IPS-18c (cell line): ENCODE results near the gene SLC35D3.
"Not testable (repeated sequence)": the region's sequence is repeated elsewhere in the genome, so short reads cannot be mapped to it uniquely, and the experiment has no call there.

Experiments used
- H3K4me3 ChIP-seq: 2 replicates; pipeline ENCODE4 v1.7.0; 2013; ENCODE audit warnings: low read depth, mild to moderate bottlenecking, low read length, moderate library complexity; ENCODE audit not compliant: insufficient read depth
- H3K9me3 ChIP-seq: one replicate; pipeline ENCODE4 v1.6.1; 2013; ENCODE audit warnings: mild to moderate bottlenecking, low read length, moderate library complexity; ENCODE audit not compliant: control insufficient read depth, insufficient read depth

SLC35D3 gene

DNA sequence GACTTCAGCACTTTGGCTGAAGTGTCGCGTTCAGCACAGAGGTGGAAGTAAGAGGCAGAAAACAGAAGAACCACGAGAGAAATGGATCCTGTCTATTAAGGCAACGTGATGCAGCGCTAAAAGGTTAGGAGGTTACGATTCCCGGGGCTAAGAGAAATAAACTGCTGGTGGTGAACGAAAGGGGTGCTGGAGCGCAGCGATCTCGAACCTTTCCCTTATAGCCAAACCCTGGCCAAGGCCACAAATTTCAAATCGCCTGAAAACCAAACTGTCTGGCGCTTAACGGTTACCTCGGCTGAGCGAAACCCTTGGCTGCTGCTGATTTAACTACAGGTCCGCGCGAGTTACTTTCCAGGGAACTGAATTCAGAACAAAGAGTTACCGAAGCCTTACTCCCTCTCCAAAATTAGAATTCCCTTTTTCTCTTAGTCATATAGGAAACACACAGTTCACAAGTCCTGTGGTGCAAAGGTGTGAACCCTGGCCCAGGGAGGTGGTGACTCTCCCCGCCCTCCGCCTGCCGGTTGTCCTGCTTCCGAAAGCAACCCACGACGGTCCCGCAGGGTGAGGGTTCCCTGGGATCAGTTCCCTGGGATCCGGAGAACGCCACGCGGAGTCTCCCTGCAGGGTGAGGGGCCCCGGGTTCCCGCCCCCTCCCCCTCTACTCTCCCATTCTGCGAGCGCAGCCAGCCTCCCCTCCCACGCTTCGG lies 1.3 kb upstream of the SLC35D3 start:
- Histone ChIP-seq H3K4me3 (peak overlapping the region; percentile 59), H3K9me3 (peaks cover 5% of the 10 kb centered on the region)

DNA sequence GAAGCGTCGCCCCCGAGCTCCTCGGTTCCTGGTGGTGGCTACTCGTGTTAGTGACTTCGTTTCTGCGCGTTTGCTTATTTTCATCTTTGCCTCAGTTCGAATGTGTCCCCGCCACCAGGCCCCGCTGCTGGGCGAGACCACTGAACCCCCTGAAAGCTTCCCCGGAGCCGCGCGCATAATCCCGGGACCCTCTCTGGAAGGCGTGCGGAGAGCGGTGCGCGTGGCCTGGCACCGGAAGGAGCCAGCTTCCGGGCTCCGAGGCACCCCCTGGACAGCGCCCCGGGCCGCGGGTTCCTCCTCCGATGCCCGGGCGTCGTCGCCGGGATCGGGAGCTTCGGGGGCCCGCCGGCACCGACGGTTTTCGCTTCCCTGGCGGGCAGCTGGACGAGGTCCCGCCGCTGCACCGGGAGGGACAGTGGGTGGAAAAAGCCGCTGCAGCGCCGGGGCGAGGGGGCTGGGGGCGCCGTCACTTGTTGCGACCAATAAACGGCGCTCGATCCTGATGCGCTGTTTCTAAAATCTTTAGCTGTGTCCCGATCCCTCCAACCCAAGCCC lies 643 bp upstream of the SLC35D3 start:
- Histone ChIP-seq H3K4me3 (peak overlapping the region; percentile 59), H3K9me3 (peaks cover 5% of the 10 kb centered on the region)

DNA sequence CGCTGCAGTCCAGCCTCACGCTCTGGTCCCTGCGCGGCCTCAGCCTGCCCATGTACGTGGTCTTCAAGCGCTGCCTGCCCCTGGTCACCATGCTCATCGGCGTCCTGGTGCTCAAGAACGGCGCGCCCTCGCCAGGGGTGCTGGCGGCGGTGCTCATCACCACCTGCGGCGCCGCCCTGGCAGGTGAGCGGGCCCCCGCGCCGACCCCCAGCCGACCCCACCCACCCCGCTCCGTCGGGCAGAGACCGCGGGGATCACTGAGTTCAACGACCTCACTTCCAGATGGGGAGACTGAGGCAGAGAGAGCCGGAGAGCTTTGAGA lies 545 bp downstream of the SLC35D3 start:
- H3K4me3 ChIP-seq: peak overlapping the region; percentile 59
- H3K9me3 ChIP-seq: peaks cover 5% of the 10 kb centered on the region

DNA sequence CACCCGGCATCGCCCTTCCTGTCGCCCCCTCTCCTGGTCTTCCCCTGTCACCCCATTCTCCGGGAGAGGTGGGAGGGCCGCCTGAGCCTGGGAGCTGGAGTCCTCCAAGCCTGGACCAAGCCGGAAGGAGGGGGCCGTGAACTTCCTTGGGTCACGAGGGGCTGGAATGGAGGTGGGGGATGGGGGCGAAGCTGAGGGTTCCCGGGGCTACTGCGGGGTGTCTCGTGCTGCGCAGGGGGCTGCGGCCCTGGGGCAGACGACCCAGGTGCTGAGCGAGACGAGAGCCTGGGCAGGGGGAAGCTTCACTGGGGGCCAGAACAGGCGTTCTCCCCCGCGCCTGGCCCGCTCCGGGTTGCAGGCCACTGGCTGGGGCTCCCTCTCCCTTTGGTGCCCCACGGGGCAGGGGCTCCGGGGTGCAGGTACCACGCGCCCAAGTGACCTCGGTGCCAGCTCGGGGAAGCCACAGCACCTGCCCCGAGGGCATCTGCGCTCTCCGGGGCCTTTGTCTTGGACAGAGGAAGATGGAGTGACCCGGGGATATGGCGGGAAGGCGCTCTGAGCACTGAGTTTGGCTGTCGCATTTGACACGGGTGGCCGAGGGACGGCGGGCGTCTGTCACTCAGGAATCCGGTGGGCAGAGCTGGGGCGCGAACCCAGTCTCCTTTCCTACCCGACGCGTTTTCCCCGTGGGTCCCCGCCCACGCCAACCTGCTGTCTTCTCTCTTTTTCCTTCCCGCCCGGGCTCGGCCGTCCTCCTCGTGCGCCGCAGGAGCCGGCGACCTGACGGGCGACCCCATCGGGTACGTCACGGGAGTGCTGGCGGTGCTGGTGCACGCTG lies 1.2 kb downstream of the SLC35D3 start:
- Histone ChIP-seq H3K4me3 (peak overlapping the region; percentile 15; the same call in 1 of the 2 replicates), H3K9me3 (peaks cover 5% of the 10 kb centered on the region)

DNA sequence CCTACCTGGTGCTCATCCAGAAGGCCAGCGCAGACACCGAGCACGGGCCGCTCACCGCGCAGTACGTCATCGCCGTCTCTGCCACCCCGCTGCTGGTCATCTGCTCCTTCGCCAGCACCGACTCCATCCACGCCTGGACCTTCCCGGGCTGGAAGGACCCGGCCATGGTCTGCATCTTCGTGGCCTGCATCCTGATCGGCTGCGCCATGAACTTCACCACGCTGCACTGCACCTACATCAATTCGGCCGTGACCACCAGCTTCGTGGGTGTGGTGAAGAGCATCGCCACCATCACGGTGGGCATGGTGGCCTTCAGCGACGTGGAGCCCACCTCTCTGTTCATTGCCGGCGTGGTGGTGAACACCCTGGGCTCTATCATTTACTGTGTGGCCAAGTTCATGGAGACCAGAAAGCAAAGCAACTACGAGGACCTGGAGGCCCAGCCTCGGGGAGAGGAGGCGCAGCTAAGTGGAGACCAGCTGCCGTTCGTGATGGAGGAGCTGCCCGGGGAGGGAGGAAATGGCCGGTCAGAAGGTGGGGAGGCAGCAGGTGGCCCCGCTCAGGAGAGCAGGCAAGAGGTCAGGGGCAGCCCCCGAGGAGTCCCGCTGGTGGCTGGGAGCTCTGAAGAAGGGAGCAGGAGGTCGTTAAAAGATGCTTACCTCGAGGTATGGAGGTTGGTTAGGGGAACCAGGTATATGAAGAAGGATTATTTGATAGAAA lies 2.0 kb downstream of the SLC35D3 start:
- H3K4me3 ChIP-seq: no peak overlapping the region

DNA sequence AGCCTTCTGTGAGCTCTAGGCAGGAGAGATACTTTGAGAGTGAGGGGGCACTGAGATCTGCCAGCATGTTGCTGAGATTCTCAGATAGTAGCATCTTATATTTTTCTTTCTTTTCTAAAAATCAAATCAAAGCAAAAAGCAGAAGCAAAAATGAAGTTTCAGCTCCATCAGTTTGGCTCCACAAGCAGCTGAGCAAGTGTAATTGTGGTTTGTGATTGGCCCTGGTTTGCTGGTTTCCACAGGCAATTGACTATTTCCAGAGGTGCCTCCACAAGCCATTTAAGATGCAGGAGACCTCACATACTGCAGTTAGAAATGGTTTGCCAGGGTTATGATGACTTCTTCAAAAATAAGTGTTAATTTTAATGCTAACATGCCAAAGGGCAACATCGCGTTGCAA lies 4.3 kb downstream of the SLC35D3 start:
- peaks cover 5% of the 10 kb centered on the region for H3K9me3 ChIP-seq
- H3K4me3 ChIP-seq: no peak overlapping the region

More for the DNA sequence above, 2.0 kb downstream of the SLC35D3 start:
- H3K9me3 ChIP-seq: peaks cover 5% of the 10 kb centered on the region

DNA sequence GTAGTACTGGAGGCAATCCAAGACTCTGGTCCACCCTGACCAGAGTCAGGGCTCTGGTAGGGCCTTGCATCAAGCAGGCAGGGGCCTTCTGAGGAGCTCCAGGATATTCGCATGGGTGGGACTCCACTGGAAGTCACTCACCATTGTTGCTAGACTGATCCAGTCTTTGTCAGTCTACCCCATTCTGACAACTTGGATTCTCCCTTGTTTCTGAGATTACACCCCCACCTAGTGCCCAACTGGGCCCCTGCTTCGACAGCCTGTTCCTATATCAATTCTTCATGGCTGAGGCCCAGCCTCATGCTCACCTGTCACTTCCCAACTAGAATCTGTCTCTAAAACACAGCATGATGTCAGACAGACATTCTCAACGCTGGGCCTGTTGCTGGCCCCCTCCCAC lies 5.2 kb downstream of the SLC35D3 start:
- H3K4me3 ChIP-seq: no peak overlapping the region

DNA sequence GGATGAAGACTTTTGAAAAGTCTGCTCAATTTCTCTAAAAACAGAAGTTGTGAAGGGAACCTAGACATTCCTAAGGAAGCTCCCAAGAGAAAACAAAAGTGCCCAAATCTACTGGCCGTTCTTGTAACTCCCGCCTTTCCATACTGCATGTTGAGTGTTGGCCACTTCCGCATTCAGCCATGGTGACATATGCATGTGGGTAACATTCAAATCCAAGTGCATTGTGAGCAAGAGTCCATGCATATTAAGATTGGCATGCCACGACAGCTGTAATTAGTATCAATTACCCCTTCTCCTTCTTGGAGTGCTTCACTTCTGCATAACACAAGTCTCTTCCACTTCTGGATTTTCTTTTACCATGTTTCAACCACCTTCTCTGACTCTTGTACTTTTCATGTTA lies 8.4 kb downstream of the SLC35D3 start:
- Histone ChIP-seq H3K4me3 (no peak overlapping the region), H3K9me3 (no peaks in the 10 kb centered on the region)

More for the DNA sequence above, 5.2 kb downstream of the SLC35D3 start:
- H3K9me3 ChIP-seq: peaks cover 5% of the 10 kb centered on the region

DNA sequence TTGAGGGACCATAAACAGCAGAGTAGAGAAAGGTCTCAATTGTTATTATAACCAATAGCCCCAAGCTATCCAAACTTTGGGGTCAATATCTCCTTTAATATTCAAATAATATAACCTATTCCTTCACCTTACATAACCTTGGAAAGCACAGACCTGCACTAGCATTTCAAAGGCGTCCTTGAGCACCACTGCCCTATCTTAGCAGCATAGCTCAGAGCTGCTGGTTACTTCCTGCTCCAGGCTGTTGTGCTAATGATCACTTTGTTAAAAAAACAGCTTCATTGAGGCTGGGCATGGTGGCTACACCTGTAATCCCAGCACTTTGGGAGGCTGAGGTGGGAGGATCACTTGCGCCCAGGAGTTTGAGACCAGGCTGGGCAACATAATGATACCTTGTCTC lies 10.5 kb downstream of the SLC35D3 start:
- H3K4me3 ChIP-seq: no peak overlapping the region
- no peaks in the 10 kb centered on the region for H3K9me3 ChIP-seq

DNA sequence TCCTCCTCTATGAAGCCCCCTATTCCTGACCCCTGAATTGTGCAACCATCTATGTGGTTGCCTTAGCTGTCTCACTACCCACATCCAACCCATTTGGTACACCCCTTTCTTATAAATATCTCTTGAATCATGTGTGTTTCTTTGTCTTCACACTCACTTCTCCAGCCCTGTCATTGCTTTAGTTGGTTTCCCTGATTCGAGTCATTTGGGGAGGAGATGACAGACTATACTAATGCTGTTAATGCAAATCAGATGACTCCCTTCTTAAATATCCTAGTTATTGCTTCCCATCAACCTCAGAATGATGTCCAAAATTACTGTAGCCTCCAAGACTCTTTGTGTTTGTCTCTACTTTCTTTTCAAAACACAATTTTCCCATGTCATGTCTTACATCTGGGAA lies 23.0 kb downstream of the SLC35D3 start:
- H3K4me3 ChIP-seq: no peak overlapping the region

DNA sequence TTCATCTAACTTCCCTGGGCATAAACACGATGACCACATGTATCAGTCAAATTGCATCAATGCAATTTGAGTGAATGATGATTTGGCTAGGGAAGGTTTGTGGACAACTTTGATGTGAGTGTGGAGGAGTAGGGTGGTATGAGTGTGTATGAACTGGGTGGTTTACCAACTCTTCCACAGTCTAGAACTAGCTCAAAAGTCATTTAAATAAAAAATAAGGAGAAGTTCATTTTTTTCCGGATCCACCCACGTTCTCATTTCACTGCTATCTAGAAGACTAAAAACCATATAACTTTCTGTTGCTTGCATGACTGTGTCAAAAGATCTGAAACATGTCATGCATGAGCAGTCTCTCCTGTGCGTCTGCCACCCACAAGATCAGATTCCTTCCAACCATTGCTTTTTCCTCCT lies 23.6 kb downstream of the SLC35D3 start:
- Histone ChIP-seq H3K4me3 (no peak overlapping the region), H3K9me3 (no peaks in the 10 kb centered on the region)

More for the DNA sequence above, 23.0 kb downstream of the SLC35D3 start:
- no peaks in the 10 kb centered on the region for H3K9me3 ChIP-seq

DNA sequence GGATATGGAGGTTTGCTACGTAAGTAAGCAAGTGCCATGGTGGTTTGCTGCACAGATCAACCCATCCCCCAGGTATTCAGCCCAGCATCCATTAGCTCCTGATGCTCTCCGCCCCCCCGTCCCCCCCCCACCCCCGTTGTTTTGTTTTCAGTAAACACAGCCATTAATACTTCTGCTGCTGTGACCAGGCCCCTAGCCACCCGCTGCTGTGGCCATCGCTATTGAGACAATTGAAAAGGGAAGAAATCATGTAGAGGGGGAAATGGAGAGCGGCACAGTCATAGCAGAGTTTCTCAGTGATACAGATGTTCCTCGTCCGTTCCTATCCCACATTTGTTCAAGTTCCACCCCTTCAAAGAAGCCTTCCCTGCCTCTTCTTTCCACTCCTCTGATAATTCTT lies 24.9 kb downstream of the SLC35D3 start:
- Histone ChIP-seq H3K4me3 (no peak overlapping the region), H3K9me3 (no peaks in the 10 kb centered on the region)

DNA sequence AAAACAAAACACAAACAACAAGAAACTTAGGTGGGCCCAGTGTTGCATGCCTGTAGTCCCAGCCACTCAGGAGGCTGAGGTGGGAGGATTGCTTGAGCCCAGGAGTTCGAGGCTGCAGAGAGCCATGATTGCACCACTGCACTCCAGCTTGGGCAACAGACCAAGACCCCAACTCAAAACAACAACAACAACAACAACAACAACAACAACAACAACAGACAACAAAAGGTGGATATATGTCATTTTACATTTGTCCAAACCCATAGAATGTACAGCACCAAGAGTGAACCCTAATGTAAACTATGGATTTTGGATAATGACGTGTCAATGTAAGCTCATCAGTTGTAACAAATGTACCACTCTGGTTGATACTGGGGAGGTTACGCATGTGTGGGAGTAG lies 27.9 kb downstream of the SLC35D3 start:
- H3K9me3 ChIP-seq, H3K4me3 ChIP-seq: not testable (repeated sequence)

DNA sequence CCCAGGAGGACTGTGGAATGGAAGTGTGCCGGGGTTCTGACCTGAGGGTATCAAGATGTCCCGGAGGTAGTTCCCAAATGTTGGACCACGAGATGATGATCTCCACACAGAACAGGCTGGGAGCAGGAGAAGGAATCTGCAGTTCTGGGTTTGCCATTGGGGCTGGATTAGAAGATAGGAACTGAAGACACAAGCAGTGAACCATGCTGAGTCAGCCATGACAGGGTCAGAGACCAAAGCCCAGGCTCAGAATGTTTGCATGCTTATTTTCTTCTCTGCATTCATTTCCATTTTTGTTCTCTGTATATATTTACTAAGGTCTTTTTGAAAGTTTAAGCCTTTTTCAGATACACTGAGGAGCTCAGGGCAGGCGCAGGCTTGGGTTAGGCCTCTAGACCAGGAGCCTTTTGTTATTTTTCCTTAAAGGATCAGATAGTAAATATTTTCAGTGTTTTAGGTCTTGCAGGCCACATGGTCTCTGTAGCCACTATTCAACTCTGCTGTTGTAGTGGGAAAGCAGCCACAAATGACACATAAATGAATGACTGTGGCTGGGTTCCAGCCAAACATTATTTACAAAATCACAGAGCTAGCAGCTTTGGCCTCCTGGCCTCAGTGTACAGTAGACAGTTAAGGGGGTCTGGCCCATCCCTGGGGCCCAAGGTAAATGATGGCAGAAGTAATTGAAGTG lies 28.5 kb downstream of the SLC35D3 start:
- Histone ChIP-seq H3K9me3 (no peaks in the 10 kb centered on the region), H3K4me3 (no peak overlapping the region)

DNA sequence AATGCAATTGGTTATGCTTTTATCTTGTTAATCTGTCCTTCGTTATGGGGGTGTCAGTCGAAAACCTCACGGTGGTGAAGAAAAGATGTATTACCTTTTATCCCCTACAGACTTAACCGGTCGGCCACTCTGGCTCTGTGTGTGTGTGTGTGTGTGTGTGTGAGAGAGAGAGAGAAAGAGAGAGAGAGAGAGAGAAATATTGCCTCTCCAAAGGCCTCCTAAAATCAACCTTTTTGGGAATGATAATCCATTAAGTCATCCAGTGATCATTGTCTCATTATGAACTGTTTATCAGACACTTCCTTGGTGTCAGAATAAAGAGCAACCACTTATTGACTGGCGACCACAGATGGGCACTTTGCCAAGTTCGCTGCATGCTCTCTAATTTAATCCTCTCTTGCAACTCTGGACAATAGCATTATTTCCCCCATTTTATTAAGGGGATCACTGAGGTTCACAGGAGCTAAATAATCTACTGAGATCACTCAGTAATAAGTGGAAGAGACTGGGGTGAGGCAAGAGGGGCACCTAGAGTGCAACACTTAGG lies 30.7 kb downstream of the SLC35D3 start:
- Histone ChIP-seq H3K4me3 (no peak overlapping the region), H3K9me3 (no peaks in the 10 kb centered on the region)

DNA sequence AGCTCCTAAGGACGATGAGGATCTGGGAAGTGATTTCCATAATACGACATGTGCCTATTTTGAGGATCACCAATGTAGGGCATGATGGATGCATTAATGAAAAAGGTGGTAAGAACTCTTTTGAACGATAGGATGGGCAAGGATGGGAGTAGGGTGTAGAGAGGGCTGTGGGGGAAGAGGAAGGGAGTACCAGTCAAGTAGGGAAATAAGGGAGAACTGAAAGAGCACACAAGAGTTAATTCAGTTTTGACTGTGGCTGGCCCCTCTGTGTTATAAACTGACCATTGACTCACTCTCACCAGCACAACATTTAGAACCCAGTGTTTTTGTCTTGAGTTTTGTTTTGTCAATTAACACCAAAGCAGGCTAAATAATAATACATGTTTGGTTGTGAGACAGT lies 33.0 kb downstream of the SLC35D3 start:
- H3K9me3 ChIP-seq: no peaks in the 10 kb centered on the region

More for the DNA sequence above, 33.0 kb downstream of the SLC35D3 start:
- no peak overlapping the region for H3K4me3 ChIP-seq
